ENCODE results near the gene FAU.

FAU gene

DNA sequence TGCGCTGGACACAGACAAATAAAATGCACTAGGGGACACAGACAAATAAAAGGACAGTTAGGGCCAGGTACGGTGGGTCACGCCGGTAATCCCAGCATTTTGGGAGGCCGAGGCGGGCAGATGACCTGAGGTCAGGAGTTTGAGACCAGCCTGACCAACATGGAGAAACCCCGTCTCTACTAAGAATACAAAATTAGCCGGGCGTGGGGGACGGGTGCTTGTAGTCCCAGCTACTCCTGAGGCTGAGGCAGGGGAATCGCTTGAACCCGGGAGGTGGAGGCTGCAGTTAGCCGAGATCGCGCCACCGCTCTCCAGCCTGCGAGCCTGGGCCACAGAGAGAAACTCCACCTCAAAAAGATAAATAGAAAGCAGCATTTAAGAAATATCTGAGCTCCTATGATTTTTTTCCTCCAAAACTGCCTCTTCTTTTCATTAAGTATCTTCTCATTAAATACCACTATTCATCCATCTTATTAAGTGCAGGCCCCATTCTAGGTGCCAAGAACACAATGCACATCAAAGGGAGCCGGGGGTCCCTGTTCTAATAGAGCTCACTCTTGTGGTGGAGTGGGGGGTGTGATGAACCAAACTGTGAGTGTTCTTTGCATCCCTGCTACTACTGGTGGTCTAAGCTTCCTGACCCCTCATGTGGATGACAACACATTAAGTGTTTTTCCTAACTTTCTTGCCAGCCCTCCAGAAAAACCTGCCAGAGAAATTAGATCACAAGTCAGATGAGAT is 3.7 kb downstream of the FAU start:
- TF ChIP-seq, protein P1, sequence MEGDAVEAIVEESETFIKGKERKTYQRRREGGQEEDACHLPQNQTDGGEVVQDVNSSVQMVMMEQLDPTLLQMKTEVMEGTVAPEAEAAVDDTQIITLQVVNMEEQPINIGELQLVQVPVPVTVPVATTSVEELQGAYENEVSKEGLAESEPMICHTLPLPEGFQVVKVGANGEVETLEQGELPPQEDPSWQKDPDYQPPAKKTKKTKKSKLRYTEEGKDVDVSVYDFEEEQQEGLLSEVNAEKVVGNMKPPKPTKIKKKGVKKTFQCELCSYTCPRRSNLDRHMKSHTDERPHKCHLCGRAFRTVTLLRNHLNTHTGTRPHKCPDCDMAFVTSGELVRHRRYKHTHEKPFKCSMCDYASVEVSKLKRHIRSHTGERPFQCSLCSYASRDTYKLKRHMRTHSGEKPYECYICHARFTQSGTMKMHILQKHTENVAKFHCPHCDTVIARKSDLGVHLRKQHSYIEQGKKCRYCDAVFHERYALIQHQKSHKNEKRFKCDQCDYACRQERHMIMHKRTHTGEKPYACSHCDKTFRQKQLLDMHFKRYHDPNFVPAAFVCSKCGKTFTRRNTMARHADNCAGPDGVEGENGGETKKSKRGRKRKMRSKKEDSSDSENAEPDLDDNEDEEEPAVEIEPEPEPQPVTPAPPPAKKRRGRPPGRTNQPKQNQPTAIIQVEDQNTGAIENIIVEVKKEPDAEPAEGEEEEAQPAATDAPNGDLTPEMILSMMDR (conservative IDR thresholded peaks at IDR 0.05; ENCODE audit: low read depth, low read length) = no peak
- DNase-seq (ENCODE audit: low read depth) = no peak
- no peak overlapping the region for H3K4me3 ChIP-seq (ENCODE audit: low read length)

DNA sequence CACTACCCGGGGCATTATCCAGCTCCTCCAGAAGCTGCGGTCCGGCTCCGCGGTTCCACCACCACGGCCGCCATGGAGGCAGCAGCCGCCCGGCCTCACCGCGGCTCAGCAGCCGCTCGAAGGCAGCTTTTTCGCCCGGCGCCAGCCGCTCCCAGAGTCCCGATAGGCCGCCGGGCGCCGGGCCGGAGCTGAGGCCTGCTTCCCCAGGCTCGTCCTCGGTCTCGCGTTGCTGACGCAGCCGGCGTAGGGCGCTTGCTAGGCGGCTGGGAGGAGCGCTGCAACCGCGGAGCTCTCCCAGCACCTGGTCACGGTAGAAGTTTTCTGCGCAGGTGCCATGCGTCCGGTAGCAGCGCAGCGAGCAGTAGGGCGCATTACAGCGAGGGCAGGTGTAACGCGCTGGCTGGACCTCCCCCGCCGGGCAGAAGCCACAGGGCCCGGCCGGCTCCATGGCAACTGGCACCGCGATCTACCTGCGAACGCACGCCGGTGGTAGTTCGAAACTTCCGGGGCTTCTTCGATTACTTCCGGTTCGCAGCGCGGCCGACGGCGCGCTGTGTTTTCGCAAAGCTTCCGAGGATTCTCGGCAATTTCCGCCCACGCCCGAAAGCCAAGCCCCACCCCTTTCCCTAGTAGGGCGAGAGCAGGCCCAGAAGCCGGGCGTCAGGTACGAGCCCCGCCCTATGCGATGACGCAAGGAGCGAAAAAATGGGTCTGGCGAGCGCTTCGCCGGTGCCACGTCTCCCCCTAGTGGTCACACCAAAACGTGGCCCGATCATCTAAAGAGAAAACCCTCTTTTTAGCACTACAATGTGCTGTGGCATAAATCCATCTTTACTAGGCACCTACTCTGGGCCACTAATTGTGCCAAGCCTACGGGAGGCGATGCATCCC is 4.5 kb downstream of the FAU start, which contains the start of gene ZNHIT2:
TSS of gene ZNHIT2 (minus strand) at position 496 of the 891 bp plus-strand sequence. CDS start at position 448, 48 bp downstream.
- TF ChIP-seq, protein P1 (conservative IDR thresholded peaks at IDR 0.05; ENCODE audit: low read depth, low read length) = peak; percentile 92
- DNase-seq (ENCODE audit: low read depth) = peak; percentile 92
- H3K4me3 ChIP-seq (ENCODE audit: low read length) = peak within 1 kb of the TSS; percentile 79

DNA sequence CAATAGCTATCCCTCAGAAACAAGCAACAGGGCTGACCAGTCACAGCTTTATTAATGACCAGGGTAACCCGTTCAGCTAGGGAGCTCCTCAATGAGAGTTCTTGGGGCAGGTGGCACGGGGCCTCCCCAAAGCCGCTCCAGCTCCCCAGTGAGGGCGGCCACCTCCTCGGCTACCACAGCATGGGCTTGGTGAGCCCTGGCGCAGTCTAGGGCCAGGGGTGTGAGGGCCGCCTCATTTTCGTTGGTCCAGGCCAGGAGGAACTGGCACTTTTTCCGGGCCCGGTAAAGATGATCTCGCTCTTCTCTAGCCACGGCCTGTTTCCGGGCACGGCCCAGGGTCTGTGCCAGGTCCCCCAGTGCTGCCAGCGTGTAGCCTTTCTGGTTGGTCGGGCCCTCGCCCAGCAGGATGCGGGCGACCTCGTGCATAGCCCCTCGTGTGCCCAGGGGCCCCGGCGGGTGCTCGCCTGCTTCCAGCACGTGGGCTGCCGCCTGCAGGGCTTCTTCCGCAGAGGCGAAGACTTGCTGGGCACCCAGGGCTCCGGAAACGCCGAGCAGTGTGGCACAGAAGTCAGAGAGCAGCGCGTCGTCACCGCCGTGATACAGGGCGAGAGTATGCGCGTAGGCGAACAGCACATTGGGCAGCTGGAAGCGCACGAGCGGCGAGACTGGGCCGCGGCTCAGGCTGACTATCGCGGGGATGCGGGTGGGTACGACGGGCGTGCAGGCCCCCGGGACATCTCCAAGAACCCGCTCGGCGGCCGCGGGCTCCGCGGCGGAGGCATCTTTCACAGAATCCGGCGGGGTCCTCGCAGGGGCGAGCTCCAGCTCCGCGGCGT is 5.3 kb downstream of the FAU start:
- TF ChIP-seq, protein P1 (conservative IDR thresholded peaks at IDR 0.05; ENCODE audit: low read depth, low read length) = no peak
- peak overlapping the region; percentile 79 for H3K4me3 ChIP-seq (ENCODE audit: low read length)
- no peak for DNase-seq (ENCODE audit: low read depth)

DNA sequence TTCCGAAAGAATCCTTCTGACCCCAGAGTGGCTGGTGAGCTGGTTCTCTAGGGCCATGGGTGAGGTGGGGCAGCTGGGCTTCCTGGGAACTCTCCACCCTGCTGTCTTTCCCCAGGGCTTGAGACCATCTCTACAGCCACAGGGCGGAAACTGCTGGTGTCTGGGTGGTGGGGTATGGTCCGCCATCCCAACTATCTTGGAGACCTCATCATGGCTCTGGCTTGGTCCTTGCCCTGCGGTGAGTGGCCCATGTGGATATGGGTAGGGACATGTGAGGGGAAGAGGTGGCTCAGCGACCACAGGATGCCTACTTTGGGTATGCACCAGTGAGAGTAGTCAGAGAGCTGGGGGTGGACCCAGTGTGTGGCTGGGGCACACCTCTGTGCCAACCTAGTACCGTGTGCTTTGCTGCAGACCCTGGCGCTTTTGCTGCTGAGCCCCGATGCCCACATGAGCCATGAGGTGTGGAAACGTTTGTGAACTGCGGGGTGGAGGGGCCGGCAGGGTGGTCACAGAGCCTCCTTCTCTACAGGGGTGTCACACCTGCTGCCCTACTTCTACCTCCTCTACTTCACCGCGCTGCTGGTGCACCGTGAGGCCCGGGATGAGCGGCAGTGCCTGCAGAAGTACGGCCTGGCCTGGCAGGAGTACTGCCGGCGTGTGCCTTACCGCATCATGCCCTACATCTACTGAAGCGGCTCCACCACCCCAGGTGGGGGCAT is 6.4 kb downstream of the FAU start:
- H3K4me3 ChIP-seq (ENCODE audit: low read length) = no peak overlapping the region
- TF ChIP-seq, protein P1 (conservative IDR thresholded peaks at IDR 0.05; ENCODE audit: low read depth, low read length) = no peak
- no peak for DNase-seq (ENCODE audit: low read depth)

DNA sequence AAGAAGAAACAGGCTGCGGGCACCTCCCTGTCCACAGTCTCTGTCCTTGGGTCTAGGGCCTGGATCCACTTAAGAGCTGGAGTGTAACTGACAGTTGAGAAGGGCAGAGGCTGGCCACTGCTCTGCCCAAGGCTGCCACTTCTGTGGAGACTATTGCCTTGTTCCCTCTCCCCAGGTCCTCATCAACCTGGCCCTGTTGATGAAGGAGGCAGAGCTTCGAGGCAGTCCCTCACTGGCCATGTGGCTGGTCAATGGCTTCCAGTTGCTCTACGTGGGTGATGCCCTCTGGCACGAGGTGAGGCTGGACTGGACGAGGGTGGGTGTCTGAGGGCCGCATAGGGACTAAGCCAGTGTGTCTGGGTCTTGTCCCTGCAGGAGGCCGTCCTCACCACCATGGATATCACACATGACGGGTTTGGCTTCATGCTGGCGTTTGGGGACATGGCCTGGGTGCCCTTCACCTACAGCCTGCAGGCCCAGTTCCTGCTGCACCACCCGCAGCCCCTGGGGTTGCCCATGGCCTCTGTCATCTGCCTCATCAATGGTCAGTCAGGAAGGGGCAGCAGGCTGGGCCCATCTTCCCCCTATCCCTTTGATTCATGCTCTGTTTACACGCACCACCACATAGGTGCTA is 7.3 kb downstream of the FAU start:
- H3K4me3 ChIP-seq (ENCODE audit: low read length) = no peak overlapping the region
- TF ChIP-seq, protein P1 (conservative IDR thresholded peaks at IDR 0.05; ENCODE audit: low read depth, low read length) = no peak
- no peak for DNase-seq (ENCODE audit: low read depth)

DNA sequence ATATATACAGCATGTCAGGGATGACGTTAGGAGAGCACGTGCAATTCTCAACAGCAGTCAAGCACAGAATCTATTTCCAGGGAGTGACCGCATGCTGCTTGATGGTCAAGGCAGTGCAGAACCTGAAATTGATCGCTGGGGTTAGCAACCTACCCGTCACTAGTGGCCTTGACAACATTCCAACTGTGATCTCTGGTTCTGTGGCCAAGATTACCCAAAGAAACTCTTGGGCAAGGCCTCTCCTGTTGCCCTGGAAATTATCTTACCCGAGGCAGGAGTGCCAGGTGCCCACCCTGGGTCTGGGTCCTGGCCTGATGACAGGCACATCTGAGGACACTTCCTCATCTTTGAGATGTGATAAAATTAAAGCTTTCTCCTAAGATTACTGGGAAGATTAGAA is 8.1 kb downstream of the FAU start:
- DNase-seq (ENCODE audit: low read depth) = no peak
- no peak overlapping the region for H3K4me3 ChIP-seq (ENCODE audit: low read length)
- TF ChIP-seq, protein P1 (conservative IDR thresholded peaks at IDR 0.05; ENCODE audit: low read depth, low read length) = no peak
